IMR-90 (cell line): Measurements from ENCODE around the gene HK3.
"Not testable (repeated sequence)": the region's sequence is repeated elsewhere in the genome, so short reads cannot be mapped to it uniquely, and the experiment has no call there.

Experiments used
- CEBPB ChIP-seq: IDR thresholded peaks from 2 replicates; pipeline ENCODE4 v1.6.1; 2012; ENCODE audit warnings: low read depth, low read length, improper control_type of control experiment
- CHD1 ChIP-seq: IDR thresholded peaks from 2 replicates; pipeline ENCODE4 v1.6.1; 2012; ENCODE audit warnings: low read depth, low read length, improper control_type of control experiment
- CTCF ChIP-seq: conservative IDR thresholded peaks from 2 replicates; pipeline ENCODE4 v1.5.1; 2012; ENCODE audit warnings: mild to moderate bottlenecking, low read depth, low read length, improper control_type of control experiment
- ELK1 ChIP-seq: fragments of 150-350 bp; IDR thresholded peaks from 2 replicates; pipeline ENCODE4 v1.6.1; 2016; ENCODE audit warnings: low read depth, mild to moderate bottlenecking, low read length, moderate library complexity, borderline replicate concordance
- MAFK ChIP-seq: IDR thresholded peaks from 2 replicates; pipeline ENCODE4 v1.6.1; 2012; ENCODE audit warnings: low read depth, low read length, improper control_type of control experiment
- MAZ ChIP-seq: IDR thresholded peaks from 2 replicates; pipeline ENCODE4 v1.6.1; 2012; ENCODE audit warnings: low read depth, mild to moderate bottlenecking, low read length, improper control_type of control experiment, moderate library complexity, borderline replicate concordance
- MXI1 ChIP-seq: IDR thresholded peaks from 2 replicates; pipeline ENCODE4 v1.6.1; 2012; ENCODE audit warnings: low read depth, mild to moderate bottlenecking, low read length, moderate library complexity, borderline replicate concordance
- NFE2L2 ChIP-seq: fragments of 150-350 bp; IDR thresholded peaks from 2 replicates; pipeline ENCODE4 v1.6.1; 2016; ENCODE audit warnings: low read depth, mild to moderate bottlenecking, low read length
- POLR2A ChIP-seq: IDR thresholded peaks from 2 replicates; pipeline ENCODE4 v1.6.1; 2012; ENCODE audit warnings: mild to moderate bottlenecking, low read depth, low read length
- RAD21 ChIP-seq: IDR thresholded peaks from 2 replicates; pipeline ENCODE4 v1.6.1; 2012; ENCODE audit warnings: low read length, improper control_type of control experiment
- RCOR1 ChIP-seq: IDR thresholded peaks from 2 replicates; pipeline ENCODE4 v1.6.1; 2012; ENCODE audit warnings: mild to moderate bottlenecking, low read length, improper control_type of control experiment; ENCODE audit not compliant: insufficient replicate concordance

GRCh38 chr5:176870644-176871043 is 28.5 kb downstream of the HK3 start:
- TF ChIP-seq CTCF, CEBPB, MAZ, POLR2A, CHD1, MXI1, RAD21, NFE2L2, ELK1, RCOR1, MAFK: not testable (repeated sequence)
